Type B pancreatic cell (in vitro differentiated cells): Measurements from ENCODE around the gene SMCP. TPM values are rescaled to one million over a fixed set of nuclear protein-coding genes. Genes with fewer than 3 reads are reported as not detected.

ENCODE experiments used
- DNase-seq: peaks from one replicate; pipeline ENCODE4 v3.0.0; 2021; ENCODE audit warnings: mixed read lengths; ENCODE audit not compliant: unreplicated experiment; ENCODE audit errors: extremely low spot score
- H3K27ac Mint-ChIP-seq: 2 replicates; pipeline ENCODE4 v1.8.0; 2021; ENCODE audit warnings: mild to moderate bottlenecking, mixed read lengths
- H3K27me3 Mint-ChIP-seq: 2 replicates; pipeline ENCODE4 v1.8.0; 2021; ENCODE audit warnings: mixed read lengths
- H3K36me3 Mint-ChIP-seq: 2 replicates; pipeline ENCODE4 v1.8.0; 2021; ENCODE audit warnings: mixed read lengths
- H3K4me1 Mint-ChIP-seq: one replicate; pipeline ENCODE4 v1.8.0; 2021; ENCODE audit warnings: mixed read lengths; ENCODE audit not compliant: unreplicated experiment
- H3K4me3 Mint-ChIP-seq: 2 replicates; pipeline ENCODE4 v1.8.0; 2021; ENCODE audit warnings: mild to moderate bottlenecking, mixed read lengths
- H3K9me3 Mint-ChIP-seq: 2 replicates; pipeline ENCODE4 v1.8.0; 2021; ENCODE audit warnings: mixed read lengths
- CTCF ChIP-seq: fragments of 200-600 bp; sonication (generic); conservative IDR thresholded peaks from 2 replicates; pipeline ENCODE4 v1.5.0; 2021; ENCODE audit warnings: antibody characterized with exemption, mild to moderate bottlenecking
- total RNA-seq: library from RNA; stranded (reverse); gene quantifications from 2 replicates; pipeline ENCODE4 v1.2.1, GENCODE V29; 2021; ENCODE audit warnings: low replicate concordance

Gene SMCP
- total RNA-seq, 1 donor from 2014 or later = not detected

- Mint-ChIP-seq H3K27ac (no peak overlapping the region), H3K36me3 (no peaks in the 10 kb centered on the region), H3K9me3 (no peaks in the 10 kb centered on the region), H3K4me1 (no peaks in the 10 kb centered on the region), H3K27me3 (no peaks in the 10 kb centered on the region), H3K4me3 (no peak overlapping the region)
- no peak for DNase-seq
- TF ChIP-seq CTCF = no peak
Measured at GRCh38 chr1:152860129-152860528, 18.0 kb upstream of the SMCP start.

GRCh38 chr1:152861374-152861773 lies 16.7 kb upstream of the SMCP start:
- H3K4me1 Mint-ChIP-seq = no peaks in the 10 kb centered on the region
- H3K36me3 Mint-ChIP-seq = no peaks in the 10 kb centered on the region
- no peak for DNase-seq
- no peak overlapping the region for H3K27ac Mint-ChIP-seq
- no peak overlapping the region for H3K4me3 Mint-ChIP-seq
- no peaks in the 10 kb centered on the region for H3K27me3 Mint-ChIP-seq
- TF ChIP-seq CTCF = no peak
- no peaks in the 10 kb centered on the region for H3K9me3 Mint-ChIP-seq

- H3K27ac Mint-ChIP-seq = no peak overlapping the region
- DNase-seq = no peak
- H3K9me3 Mint-ChIP-seq = no peaks in the 10 kb centered on the region
- no peak overlapping the region for H3K4me3 Mint-ChIP-seq
- H3K4me1 Mint-ChIP-seq = no peaks in the 10 kb centered on the region
- TF ChIP-seq CTCF = no peak
- H3K36me3 Mint-ChIP-seq = no peaks in the 10 kb centered on the region
- no peaks in the 10 kb centered on the region for H3K27me3 Mint-ChIP-seq
Measured at GRCh38 chr1:152864443-152864842, 13.7 kb upstream of the SMCP start.

GRCh38 chr1:152866321-152866720 lies 11.8 kb upstream of the SMCP start:
- H3K4me1 Mint-ChIP-seq = no peaks in the 10 kb centered on the region
- no peak overlapping the region for H3K27ac Mint-ChIP-seq
- no peaks in the 10 kb centered on the region for H3K27me3 Mint-ChIP-seq
- H3K9me3 Mint-ChIP-seq = no peaks in the 10 kb centered on the region
- no peaks in the 10 kb centered on the region for H3K36me3 Mint-ChIP-seq
- no peak overlapping the region for H3K4me3 Mint-ChIP-seq
- DNase-seq = no peak
- no peak for TF ChIP-seq CTCF

GRCh38 chr1:152869808-152870419 lies 8.2 kb upstream of the SMCP start:
- Mint-ChIP-seq H3K27ac (no peak overlapping the region), H3K4me3 (no peak overlapping the region), H3K36me3 (no peaks in the 10 kb centered on the region), H3K4me1 (no peaks in the 10 kb centered on the region), H3K9me3 (no peaks in the 10 kb centered on the region), H3K27me3 (no peaks in the 10 kb centered on the region)
- TF ChIP-seq CTCF = peak; percentile 81
- no peak for DNase-seq
